GM23338 (cell line): Measurements from ENCODE around the gene REPIN1. TPM values are rescaled to one million over a fixed set of nuclear protein-coding genes. Genes with fewer than 3 reads are reported as not detected.

Experiments used
- ATAC-seq: fragments of 200-7000 bp; cut with Tn5 transposase; 3 replicates; pipeline ENCODE4 v1.9.1; 2020
- DNase-seq: peaks from one replicate; pipeline ENCODE4 v3.0.0-alpha.2; 2015; ENCODE audit warnings: low spot score
- H2AFZ ChIP-seq: fragments of 200-600 bp; sonication (generic); 2 replicates; pipeline ENCODE4 v1.8.0; 2016; ENCODE audit warnings: antibody characterized with exemption, mild to moderate bottlenecking, moderate library complexity
- H3F3A ChIP-seq: fragments of 200-600 bp; sonication (generic); replicated peaks from 2 replicates; pipeline ENCODE4 v1.8.0; 2017; ENCODE audit warnings: antibody characterized with exemption, mixed run types, low read depth
- H3K27ac ChIP-seq: fragments of 200-600 bp; sonication (generic); 2 replicates; pipeline ENCODE4 v1.6.1; 2016; ENCODE audit warnings: low read depth
- H3K27me3 ChIP-seq: fragments of 200-600 bp; sonication (generic); 2 replicates; pipeline ENCODE4 v1.8.0; 2016; ENCODE audit warnings: mild to moderate bottlenecking, mixed run types, moderate library complexity; ENCODE audit not compliant: insufficient read depth
- H3K36me3 ChIP-seq: fragments of 200-600 bp; sonication (generic); 2 replicates; pipeline ENCODE4 v1.8.0; 2016; ENCODE audit warnings: mild to moderate bottlenecking; ENCODE audit not compliant: insufficient read depth
- H3K4me1 ChIP-seq: fragments of 200-600 bp; sonication (generic); 2 replicates; pipeline ENCODE4 v1.8.0; 2016; ENCODE audit warnings: mild to moderate bottlenecking, moderate library complexity; ENCODE audit not compliant: insufficient read depth
- H3K4me2 ChIP-seq: fragments of 200-600 bp; sonication (generic); 2 replicates; pipeline ENCODE4 v1.7.1; 2017; ENCODE audit warnings: mixed run types
- H3K4me3 ChIP-seq: fragments of 200-600 bp; sonication (generic); 2 replicates; pipeline ENCODE4 v1.6.1; 2016; ENCODE audit warnings: mixed run types
- H3K79me2 ChIP-seq: fragments of 200-600 bp; sonication (generic); replicated peaks from 2 replicates; pipeline ENCODE4 v1.8.0; 2017; ENCODE audit warnings: mild to moderate bottlenecking; ENCODE audit not compliant: insufficient read depth
- H3K9me2 ChIP-seq: fragments of 200-600 bp; sonication (generic); 2 replicates; pipeline ENCODE4 v1.8.0; 2017; ENCODE audit not compliant: insufficient read depth
- H4K20me1 ChIP-seq: fragments of 200-600 bp; sonication (generic); replicated peaks from 2 replicates; pipeline ENCODE4 v1.8.0; 2017; ENCODE audit warnings: mild to moderate bottlenecking; ENCODE audit not compliant: insufficient read depth
- H3K27ac Mint-ChIP-seq: 2 replicates; pipeline ENCODE4 v1.8.0; 2020; ENCODE audit warnings: inconsistent platforms, mild to moderate bottlenecking, moderate library complexity, mixed read lengths
- H3K27me3 Mint-ChIP-seq: 3 replicates; pipeline ENCODE4 v1.8.0; 2022; ENCODE audit warnings: low read depth, mild to moderate bottlenecking, moderate library complexity, mixed read lengths, inconsistent platforms; ENCODE audit not compliant: insufficient read depth, poor library complexity
- H3K36me3 Mint-ChIP-seq: 3 replicates; pipeline ENCODE4 v1.8.0; 2021; ENCODE audit warnings: low read depth, mild to moderate bottlenecking, inconsistent platforms, moderate library complexity, mixed read lengths
- H3K4me1 Mint-ChIP-seq: 3 replicates; pipeline ENCODE4 v1.8.0; 2020; ENCODE audit warnings: mild to moderate bottlenecking, inconsistent platforms, mixed read lengths
- H3K4me3 Mint-ChIP-seq: 3 replicates; pipeline ENCODE4 v1.8.0; 2021; ENCODE audit warnings: moderate library complexity, mild to moderate bottlenecking, inconsistent platforms, mixed read lengths
- H3K9me3 Mint-ChIP-seq: 3 replicates; pipeline ENCODE4 v1.8.0; 2020; ENCODE audit warnings: moderate library complexity, mild to moderate bottlenecking, inconsistent platforms, mixed read lengths
- CREB1 ChIP-seq: fragments of 250-450 bp; sonication (Bioruptor Pico); IDR thresholded peaks from 2 replicates; pipeline ENCODE4 v1.5.0; 2020; ENCODE audit warnings: low read depth, mild to moderate bottlenecking, moderate library complexity
- CTCF ChIP-seq, 2 experiments: fragments of 200-600 bp in 1 of 2; sonication (generic) in 1 of 2; conservative IDR thresholded peaks; 2 replicates each; pipeline versions ENCODE4 v1.5.1 to v1.6.1; 2016 to 2017; ENCODE audit warnings: antibody characterized with exemption in 2 of 2, low read depth in 2 of 2, mild to moderate bottlenecking in 2 of 2, moderate library complexity in 1 of 2
- ETS1 ChIP-seq: IDR thresholded peaks from 2 replicates; pipeline ENCODE4 v1.6.1; 2016; ENCODE audit warnings: antibody characterized with exemption
- EZH2 ChIP-seq: fragments of 200-600 bp; sonication (generic); IDR thresholded peaks from one replicate; pipeline ENCODE4 v1.8.0; 2017; ENCODE audit warnings: antibody characterized with exemption, mild to moderate bottlenecking, low read depth; ENCODE audit not compliant: unreplicated experiment
- EZH2phosphoT487 ChIP-seq: fragments of 200-600 bp; sonication (generic); IDR thresholded peaks from one replicate; pipeline ENCODE4 v1.8.1; 2018; ENCODE audit warnings: antibody characterized with exemption; ENCODE audit not compliant: unreplicated experiment
- JUNB ChIP-seq: IDR thresholded peaks from one replicate; pipeline ENCODE4 v1.6.1; 2016; ENCODE audit warnings: antibody characterized with exemption; ENCODE audit not compliant: unreplicated experiment
- NANOG ChIP-seq: IDR thresholded peaks from 2 replicates; pipeline ENCODE4 v1.6.1; 2016; ENCODE audit warnings: antibody characterized with exemption, borderline replicate concordance
- POLR2AphosphoS5 ChIP-seq: IDR thresholded peaks from 2 replicates; pipeline ENCODE4 v1.6.1; 2016; ENCODE audit warnings: antibody characterized with exemption, low read depth
- STAT1 ChIP-seq: IDR thresholded peaks from one replicate; pipeline ENCODE4 v1.6.1; 2016; ENCODE audit warnings: antibody characterized with exemption; ENCODE audit not compliant: unreplicated experiment
- ZNF114 ChIP-seq: fragments of 250-450 bp; sonication (Bioruptor Pico); IDR thresholded peaks from 2 replicates; pipeline ENCODE4 v1.5.0; 2020; ENCODE audit warnings: mild to moderate bottlenecking, moderate library complexity
- ZNF331 ChIP-seq: fragments of 250-450 bp; sonication (Bioruptor Pico); IDR thresholded peaks from 2 replicates; pipeline ENCODE4 v1.5.0; 2020; ENCODE audit warnings: low read depth, mild to moderate bottlenecking, moderate library complexity
- ZNF462 ChIP-seq: fragments of 250-450 bp; sonication (Bioruptor Pico); IDR thresholded peaks from 2 replicates; pipeline ENCODE4 v1.5.0; 2020; ENCODE audit warnings: mild to moderate bottlenecking, moderate library complexity
- polyA plus RNA-seq: library from polyadenylated mRNA; unstranded; fragments of >200 nt; fragmentation: Nextera tagmentation; extraction: Ambion mirVana; gene quantifications from 2 replicates; pipeline ENCODE4 v1.2.1, GENCODE V29; 2016
- total RNA-seq: library from RNA; depleted of rRNA; stranded (reverse); fragments of >200 nt; shearing (Covaris generic); gene quantifications from 2 replicates; pipeline ENCODE4 v1.2.3, GENCODE V29; 2014

The REPIN1 gene
- total and polyA plus RNA-seq, 2 experiments from 2014 or later: 29.8 to 156 TPM

GRCh38 chr7:150335774-150336112 is 32.9 kb upstream of the REPIN1 start (continued):
- TF ChIP-seq ETS1: no peak
- no peak for TF ChIP-seq ZNF114
- TF ChIP-seq POLR2AphosphoS5: no peak
- no peak for TF ChIP-seq EZH2

- Mint-ChIP-seq H3K4me1 (peaks cover 65% of the 10 kb centered on the region), H3K4me3 (no peak overlapping the region; the same call in 2 of the 3 replicates), H3K36me3 (peaks cover 68% of the 10 kb centered on the region), H3K9me3 (no peaks in the 10 kb centered on the region), H3K27me3 (peaks cover 27% of the 10 kb centered on the region), H3K27ac (no peak overlapping the region; the same call in 1 of the 2 replicates)
- H3K27ac ChIP-seq: 0 out of 2 replicates have a peak overlapping the region, but pooled peaks have one; percentile 26
- H3K27me3 ChIP-seq: peaks cover under 1% of the 10 kb centered on the region; the same call in 1 of the 2 replicates
- no peak for ATAC-seq
- H3F3A ChIP-seq: peaks cover 20% of the 10 kb centered on the region
- no peaks in the 10 kb centered on the region; the same call in 1 of the 2 replicates for H4K20me1 ChIP-seq
- DNase-seq: no peak
- peak overlapping the region; percentile 54; the same call in 1 of the 2 replicates for H3K4me2 ChIP-seq
- peaks cover 4% of the 10 kb centered on the region; the same call in 1 of the 2 replicates for H3K36me3 ChIP-seq
- peaks cover 30% of the 10 kb centered on the region for H3K79me2 ChIP-seq
- H3K9me2 ChIP-seq: no peaks in the 10 kb centered on the region
- H2AFZ ChIP-seq: no peak overlapping the region
- no peak overlapping the region for H3K4me3 ChIP-seq
- H3K4me1 ChIP-seq: peaks cover 36% of the 10 kb centered on the region
- TF ChIP-seq STAT1 (no peak), EZH2phosphoT487 (no peak), NANOG (no peak), POLR2AphosphoS5 (no peak), CTCF (conservative IDR thresholded peaks at IDR 0.05; ENCODE audit: low read depth in 2 of 2) (no peak), ZNF114 (no peak), ZNF331 (CRISPR knock-in tag) (no peak), CREB1 (CRISPR knock-in tag) (no peak), ETS1 (no peak), ZNF462 (no peak), JUNB (no peak)
These were observed 31.9 kb upstream of the REPIN1 start for GRCh38 chr7:150336746-150337145.
